ENCODE measurements around the gene RAPGEFL1. TPM values are rescaled to one million over a fixed set of nuclear protein-coding genes. Genes with fewer than 3 reads are reported as not detected.

The RAPGEFL1 gene
- total and polyA plus RNA-seq, 12 donors = 0.24 to 18.5 (median 4.0) TPM

- H3K9me3 ChIP-seq (replicated peaks in 1 of 3) = no peaks in the 10 kb centered on the region
- intact Hi-C loops (cut with DNase I) = loop anchor here (5.0 to 10.0 kb wide), 3 partner anchors 46 to 104 kb away; partner anchors contain the start of genes MSL1 (in 1 of the 2) and THRA (in 1 of the 2)
- peaks cover 0 to 94% of the 10 kb centered on the region in 2 donors for H3K36me3 ChIP-seq (replicated peaks in 1 of 2)
- peak overlapping the region in 3 of 5 donors; percentile 24 to 82 (median 48) for H3K27ac ChIP-seq
- no peaks in the 10 kb centered on the region for H3K4me1 ChIP-seq (replicated peaks in 1 of 2)
- no peak overlapping the region for H3K4me3 ChIP-seq
- no peak for TF ChIP-seq POLR2A (IDR thresholded peaks at IDR 0.05)
- TF ChIP-seq CTCF (IDR thresholded peaks at IDR 0.05) = peak; percentile 63 to 97 (median 94)
- no peaks in the 10 kb centered on the region for H3K27me3 ChIP-seq
- peak in 5 of 7 donors; percentile 41 to 76 (median 57) for DNase-seq
- WGBS, 4 donors = 33 to 44% (median 36%) methylated on average over 11 of the region's 11 CpGs
These were observed 8.9 kb upstream of the RAPGEFL1 start for GRCh38 chr17:40168262-40168832.

GRCh38 chr17:40170325-40170724 is 6.9 kb upstream of the RAPGEFL1 start:
- no peaks in the 10 kb centered on the region for H3K4me1 ChIP-seq (replicated peaks in 1 of 2)
- TF ChIP-seq CTCF (IDR thresholded peaks at IDR 0.05) (no peak), POLR2A (IDR thresholded peaks at IDR 0.05) (no peak)
- WGBS, 4 donors = 88 to 97% (median 94%) methylated on average over 2 of the region's 2 CpGs
- DNase-seq = no peak
- H3K27me3 ChIP-seq = no peaks in the 10 kb centered on the region
- no peaks in the 10 kb centered on the region for H3K9me3 ChIP-seq (replicated peaks in 1 of 3)
- no peak overlapping the region for H3K4me3 ChIP-seq
- peaks cover 0 to 89% of the 10 kb centered on the region in 2 donors for H3K36me3 ChIP-seq (replicated peaks in 1 of 2)
- intact Hi-C loops (cut with DNase I) = loop anchor here (5.0 to 10.0 kb wide), 2 partner anchors 38 to 116 kb away; partner anchors contain the start of gene MED24 (in 1 of the 2)
- H3K27ac ChIP-seq = no peak overlapping the region

- H3K4me3 ChIP-seq = no peak overlapping the region
- no peaks in the 10 kb centered on the region for H3K27me3 ChIP-seq
- no peak overlapping the region for H3K27ac ChIP-seq
- TF ChIP-seq CTCF (IDR thresholded peaks at IDR 0.05) (no peak), POLR2A (IDR thresholded peaks at IDR 0.05) (no peak)
- no peaks in the 10 kb centered on the region for H3K4me1 ChIP-seq (replicated peaks in 1 of 2)
- no peaks in the 10 kb centered on the region for H3K9me3 ChIP-seq (replicated peaks in 1 of 3)
- intact Hi-C loops (cut with DNase I) = loop anchor here (5.0 to 10.0 kb wide), 2 partner anchors 39 to 117 kb away; partner anchors contain the start of gene MED24 (in 1 of the 2)
- no peak for DNase-seq
- 64 to 88% (median 79%) methylated on average over 1 of the region's 1 CpG for WGBS, 4 donors
- H3K36me3 ChIP-seq (replicated peaks in 1 of 2) = peaks cover 0 to 75% of the 10 kb centered on the region in 2 donors
These were observed 5.5 kb upstream of the RAPGEFL1 start for GRCh38 chr17:40171750-40172149.

- H3K4me3 ChIP-seq = no peak overlapping the region
- WGBS, 4 donors = 75 to 91% (median 81%) methylated on average over 4 of the region's 4 CpGs
- intact Hi-C loops (cut with DNase I) = loop anchor here (5.0 to 10.0 kb wide), 2 partner anchors 41 to 118 kb away; partner anchors contain the start of gene MED24 (in 1 of the 2)
- no peaks in the 10 kb centered on the region for H3K9me3 ChIP-seq (replicated peaks in 1 of 3)
- H3K27me3 ChIP-seq = no peaks in the 10 kb centered on the region
- no peak for DNase-seq
- peaks cover 8 to 10% of the 10 kb centered on the region in 2 donors for H3K4me1 ChIP-seq (replicated peaks in 1 of 2)
- no peak overlapping the region for H3K27ac ChIP-seq
- TF ChIP-seq CTCF (IDR thresholded peaks at IDR 0.05) = no peak
- no peak for TF ChIP-seq POLR2A (IDR thresholded peaks at IDR 0.05)
- peaks cover 0 to 60% of the 10 kb centered on the region in 2 donors for H3K36me3 ChIP-seq (replicated peaks in 1 of 2)
These were observed 4.0 kb upstream of the RAPGEFL1 start for GRCh38 chr17:40173091-40173777.

Data from adrenal gland (tissue), 12 donors.